Muscle layer of colon (tissue), 2 donors: ENCODE measurements around the gene ECE2.

ENCODE experiments used
- H3K27ac ChIP-seq: one replicate; pipeline ENCODE4 v1.7.0; 2013; ENCODE audit warnings: low read depth, mild to moderate bottlenecking, low read length, moderate library complexity
- H3K27me3 ChIP-seq, 2 donors: one replicate each; pipeline ENCODE4 v1.7.0; 2013; ENCODE audit warnings: low read length in 2 of 2, mild to moderate bottlenecking in 2 of 2; ENCODE audit not compliant: insufficient read depth in 2 of 2, control insufficient read depth in 1 of 2
- H3K36me3 ChIP-seq: one replicate; pipeline ENCODE4 v1.7.0; 2013; ENCODE audit warnings: mild to moderate bottlenecking, low read length; ENCODE audit not compliant: insufficient read depth
- H3K4me1 ChIP-seq: one replicate; pipeline ENCODE4 v1.7.0; 2013; ENCODE audit warnings: mild to moderate bottlenecking, low read length; ENCODE audit not compliant: insufficient read depth
- H3K4me3 ChIP-seq, 2 donors: one replicate each; pipeline ENCODE4 v1.7.0; 2013; ENCODE audit warnings: low read length in 2 of 2, low read depth in 1 of 2, mild to moderate bottlenecking in 1 of 2, moderate library complexity in 1 of 2
- H3K9ac ChIP-seq: one replicate; pipeline ENCODE4 v1.7.0; 2013; ENCODE audit warnings: low read length
- H3K9me3 ChIP-seq: one replicate; pipeline ENCODE4 v1.7.0; 2013; ENCODE audit warnings: mild to moderate bottlenecking, low read length
- donor health status: abdominal sarcoma.
- donor health status: Adenocarcinoma of cecum.

The ECE2 gene

DNA sequence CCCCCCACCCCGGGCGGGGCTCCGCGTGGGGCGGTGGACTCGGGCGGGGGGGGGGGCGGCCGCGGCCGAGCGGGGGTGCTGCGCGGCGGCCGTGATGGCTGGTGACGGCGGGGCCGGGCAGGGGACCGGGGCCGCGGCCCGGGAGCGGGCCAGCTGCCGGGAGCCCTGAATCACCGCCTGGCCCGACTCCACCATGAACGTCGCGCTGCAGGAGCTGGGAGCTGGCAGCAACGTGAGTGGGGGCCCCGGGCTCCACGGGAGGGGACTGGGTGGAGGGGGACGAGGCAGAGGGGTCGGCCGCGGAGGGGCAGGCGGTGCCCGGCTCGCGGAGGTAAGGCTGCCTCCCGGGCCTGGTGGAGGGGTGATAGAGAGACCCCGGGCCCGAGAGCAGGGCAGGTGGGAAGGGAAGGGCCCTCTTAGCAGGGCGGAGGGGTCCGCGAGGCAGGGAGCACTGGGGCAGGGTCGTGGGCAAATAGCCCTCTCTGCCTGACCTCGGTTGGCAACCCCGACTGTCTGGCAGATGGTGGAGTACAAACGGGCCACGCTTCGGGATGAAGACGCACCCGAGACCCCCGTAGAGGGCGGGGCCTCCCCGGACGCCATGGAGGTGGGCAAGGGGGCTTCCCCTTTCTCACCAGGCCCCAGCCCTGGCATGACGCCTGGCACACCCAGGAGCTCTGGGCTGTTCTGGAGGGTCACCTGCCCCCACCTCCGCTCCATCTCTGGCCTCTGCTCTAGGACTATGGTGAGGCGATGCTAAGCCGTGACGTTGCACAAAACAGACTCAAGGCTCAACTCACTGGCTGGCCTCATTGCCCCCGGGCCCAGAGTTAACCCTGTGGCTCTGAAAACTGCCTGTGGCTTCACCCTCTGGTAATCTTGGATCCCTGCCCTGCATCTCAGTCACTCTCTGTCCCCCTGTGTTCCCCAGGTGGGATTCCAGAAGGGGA, at the start of gene ECE2:
TSS of gene ECE2 (plus strand) at position 62 of the 950 bp plus-strand sequence. CDS start at position 194, 132 bp downstream.
- Histone ChIP-seq H3K4me3 (no peak within 1 kb of the TSS), H3K9ac (no peak within 1 kb of the TSS)

DNA sequence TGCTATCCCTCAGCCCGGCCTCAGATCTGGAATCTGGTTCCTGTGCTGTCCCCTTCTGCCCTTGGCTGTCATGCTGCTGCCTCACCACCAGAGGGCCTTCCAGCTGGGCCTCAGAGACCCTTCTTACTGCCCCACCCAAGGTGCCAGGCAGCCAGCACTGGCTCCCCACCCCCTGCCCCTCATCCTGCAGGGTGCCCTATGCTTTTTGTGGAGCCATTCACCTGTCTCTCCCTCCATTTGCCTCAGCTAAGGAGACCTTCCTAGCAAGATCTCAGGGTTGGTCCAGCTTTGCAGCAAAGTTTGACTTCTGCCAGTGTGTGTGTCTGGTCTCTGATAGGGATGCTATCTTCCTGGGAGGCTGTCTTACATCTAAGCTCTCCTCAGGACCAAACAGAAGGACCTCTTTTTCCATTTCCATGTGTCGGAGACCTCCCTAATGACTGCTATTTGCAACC, 48.3 kb upstream of the ECE2 start:
- peaks cover 13% of the 10 kb centered on the region for H3K4me1 ChIP-seq
- H3K9ac ChIP-seq, result no peak overlapping the region
- peaks cover 29 to 51% of the 10 kb centered on the region in 2 donors for H3K27me3 ChIP-seq
- no peaks in the 10 kb centered on the region for H3K36me3 ChIP-seq
- H3K9me3 ChIP-seq, result no peaks in the 10 kb centered on the region
- H3K27ac ChIP-seq, result no peak overlapping the region
- no peak overlapping the region for H3K4me3 ChIP-seq

More for the DNA sequence above, at the start of gene ECE2:
- H3K27me3 ChIP-seq, result peaks cover 10 to 24% of the 10 kb centered on the region in 2 donors
- no peaks in the 10 kb centered on the region for H3K9me3 ChIP-seq
- no peaks in the 10 kb centered on the region for H3K4me1 ChIP-seq
- H3K27ac ChIP-seq, result no peak within 1 kb of the TSS
- no peaks in the 10 kb centered on the region for H3K36me3 ChIP-seq

GRCh38 chr3:184228376-184229137, 47.3 kb upstream of the ECE2 start:
- no peak overlapping the region for H3K27ac ChIP-seq
- H3K4me3 ChIP-seq, result peak overlapping the region; percentile 35 to 50
- no peak overlapping the region for H3K9ac ChIP-seq
- H3K4me1 ChIP-seq, result peaks cover 13% of the 10 kb centered on the region
- no peaks in the 10 kb centered on the region for H3K36me3 ChIP-seq
- H3K9me3 ChIP-seq, result no peaks in the 10 kb centered on the region
- H3K27me3 ChIP-seq, result peaks cover 29 to 62% of the 10 kb centered on the region in 2 donors

DNA sequence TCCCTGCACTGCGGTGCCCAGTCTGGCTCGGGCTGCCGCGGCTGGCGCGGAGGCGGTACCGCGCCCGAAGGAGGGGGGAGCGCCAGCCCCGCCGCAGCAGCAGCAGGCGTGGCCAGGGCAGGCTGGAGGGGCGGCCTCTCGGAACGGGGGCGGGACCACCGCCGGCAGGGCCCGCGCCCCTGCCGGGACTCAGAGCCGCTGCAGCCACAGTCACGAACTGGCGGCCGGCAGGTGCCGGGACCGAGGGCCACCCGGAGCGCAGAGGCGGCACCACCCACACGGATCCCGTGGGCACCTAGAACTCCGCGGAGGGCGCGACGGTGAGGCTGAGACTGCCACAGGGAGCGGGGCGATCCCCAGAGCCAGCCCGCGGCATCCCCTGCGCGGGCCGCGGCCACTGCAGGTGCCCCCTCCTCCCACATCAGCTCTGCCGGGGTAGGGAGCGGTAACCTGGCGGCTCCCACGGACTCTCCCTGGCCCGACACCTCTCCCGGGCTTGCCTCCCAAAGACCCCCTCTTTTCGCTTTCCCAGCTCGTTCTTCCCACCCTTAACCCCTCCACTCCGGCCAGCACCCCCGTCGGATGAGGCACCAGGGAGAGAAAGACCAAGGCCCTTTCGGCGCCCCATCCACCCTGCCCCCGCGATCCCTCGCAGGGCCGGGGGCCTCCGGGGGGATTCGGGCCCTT, 46.3 kb upstream of the ECE2 start, which contains the start of gene VWA5B2:
TSS of gene VWA5B2 (plus strand) at position 192 of the 687 bp plus-strand sequence. CDS start 944 bp downstream, outside the sequence.
- Histone ChIP-seq H3K27me3 (peaks cover 29 to 62% of the 10 kb centered on the region in 2 donors), H3K36me3 (no peaks in the 10 kb centered on the region), H3K9ac (no peak within 1 kb of the TSS), H3K4me3 (peak within 1 kb of the TSS; percentile 35 to 50), H3K27ac (no peak within 1 kb of the TSS), H3K9me3 (no peaks in the 10 kb centered on the region), H3K4me1 (peaks cover 13% of the 10 kb centered on the region)

DNA sequence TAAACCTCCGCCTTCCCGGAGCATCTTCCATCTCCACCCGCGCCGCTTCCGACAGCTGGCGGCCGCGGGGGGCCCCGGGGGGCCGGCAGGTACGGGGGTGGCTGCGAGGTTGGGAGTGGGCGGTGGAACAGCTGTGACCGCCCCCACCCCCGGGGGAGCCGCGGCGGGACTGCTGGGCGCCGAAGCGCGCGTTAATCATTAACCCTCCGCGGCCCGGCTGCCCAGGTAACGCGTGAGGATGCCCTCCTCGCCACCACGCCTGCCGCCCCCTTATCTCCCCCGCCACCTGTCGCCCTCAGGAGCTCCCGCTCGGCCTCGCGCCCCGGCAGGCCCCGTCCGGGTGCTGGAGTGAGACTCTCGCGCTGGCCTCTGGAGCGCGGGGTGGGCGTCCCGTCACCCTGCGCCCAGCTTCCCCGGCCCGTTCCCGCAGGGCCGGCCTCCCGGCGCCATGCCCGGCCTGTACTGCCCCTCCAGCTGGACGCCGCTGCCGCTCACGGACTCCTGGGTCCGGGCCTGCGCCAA, 45.7 kb upstream of the ECE2 start:
- H3K27ac ChIP-seq, result no peak overlapping the region
- peaks cover 29 to 62% of the 10 kb centered on the region in 2 donors for H3K27me3 ChIP-seq
- no peaks in the 10 kb centered on the region for H3K36me3 ChIP-seq
- H3K4me1 ChIP-seq, result peaks cover 13% of the 10 kb centered on the region
- H3K9me3 ChIP-seq, result no peaks in the 10 kb centered on the region
- H3K9ac ChIP-seq, result no peak overlapping the region
- H3K4me3 ChIP-seq, result peak overlapping the region in 1 of 2 donors; percentile 50

GRCh38 chr3:184230603-184231528, 45.0 kb upstream of the ECE2 start:
- Histone ChIP-seq H3K27ac (no peak overlapping the region), H3K36me3 (no peaks in the 10 kb centered on the region), H3K27me3 (peaks cover 29 to 62% of the 10 kb centered on the region in 2 donors), H3K9ac (no peak overlapping the region), H3K9me3 (no peaks in the 10 kb centered on the region), H3K4me1 (peaks cover 13% of the 10 kb centered on the region), H3K4me3 (no peak overlapping the region)

- H3K27ac ChIP-seq, result no peak overlapping the region
- no peak overlapping the region for H3K4me3 ChIP-seq
- H3K36me3 ChIP-seq, result no peaks in the 10 kb centered on the region
- peaks cover 13% of the 10 kb centered on the region for H3K4me1 ChIP-seq
- H3K9ac ChIP-seq, result no peak overlapping the region
- no peaks in the 10 kb centered on the region for H3K9me3 ChIP-seq
- peaks cover 29 to 59% of the 10 kb centered on the region in 2 donors for H3K27me3 ChIP-seq
Measured at GRCh38 chr3:184231671-184232070, 44.2 kb upstream of the ECE2 start.

DNA sequence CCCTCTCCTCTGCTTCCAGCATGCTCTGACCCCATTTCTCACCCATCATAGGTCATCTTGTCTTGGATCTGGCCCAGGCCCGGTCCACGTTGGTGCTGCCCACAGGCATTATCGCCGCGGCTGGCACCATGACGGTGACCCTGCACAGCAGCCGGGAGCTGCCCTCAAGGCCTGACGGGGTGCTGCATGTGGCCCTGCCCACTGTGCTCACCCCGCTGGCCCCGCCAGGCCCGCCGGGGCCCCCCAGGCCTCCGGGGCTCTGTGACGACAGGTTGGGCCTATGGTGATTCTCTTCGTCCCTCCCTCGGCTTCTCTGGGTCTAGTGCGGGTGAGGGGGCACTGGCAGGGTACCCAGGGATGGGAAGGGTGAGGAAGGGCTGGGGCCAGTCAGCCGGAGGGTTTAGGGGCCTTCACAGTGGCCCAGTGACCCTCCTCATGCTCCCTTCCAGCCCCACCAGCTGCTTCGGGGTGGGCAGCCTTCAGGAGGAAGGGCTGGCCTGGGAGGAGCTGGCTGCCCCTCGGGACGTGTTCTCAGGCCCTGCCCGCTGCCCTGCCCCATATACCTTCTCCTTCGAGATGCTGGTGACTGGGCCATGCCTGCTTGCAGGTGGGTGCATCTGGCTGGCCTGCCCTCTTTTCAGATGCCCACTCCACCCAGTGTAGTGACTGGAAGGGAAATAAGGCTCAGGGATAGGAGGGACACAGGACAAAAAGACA, 42.5 kb upstream of the ECE2 start:
- Histone ChIP-seq H3K27ac (no peak overlapping the region), H3K9ac (no peak overlapping the region), H3K36me3 (no peaks in the 10 kb centered on the region), H3K9me3 (no peaks in the 10 kb centered on the region), H3K27me3 (peaks cover 29 to 49% of the 10 kb centered on the region in 2 donors), H3K4me1 (peaks cover 13% of the 10 kb centered on the region), H3K4me3 (no peak overlapping the region)

DNA sequence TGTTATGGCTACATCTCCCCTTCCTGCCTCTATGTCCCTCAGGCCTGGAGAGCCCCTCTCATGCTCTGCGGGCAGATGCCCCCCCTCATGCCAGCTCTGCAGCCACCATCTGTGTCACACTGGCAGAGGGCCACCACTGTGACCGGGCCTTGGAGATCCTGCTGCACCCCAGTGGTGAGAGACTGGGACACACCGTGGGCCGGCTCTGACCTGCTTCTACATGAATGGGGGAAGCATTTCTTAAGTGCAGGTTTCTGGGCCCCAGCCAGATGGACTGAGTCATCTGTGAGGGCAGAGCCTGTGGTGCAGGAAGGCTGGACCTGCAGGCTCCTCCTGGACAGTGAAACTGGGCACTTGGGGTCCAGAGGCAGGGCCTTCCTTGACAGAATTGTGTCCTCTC, 41.6 kb upstream of the ECE2 start:
- Histone ChIP-seq H3K9me3 (no peaks in the 10 kb centered on the region), H3K27me3 (peaks cover 24 to 50% of the 10 kb centered on the region in 2 donors), H3K36me3 (no peaks in the 10 kb centered on the region), H3K27ac (no peak overlapping the region), H3K4me3 (no peak overlapping the region), H3K9ac (no peak overlapping the region), H3K4me1 (peaks cover 5% of the 10 kb centered on the region)
